Measurements from ENCODE around the gene DRC1. TPM values are rescaled to one million over a fixed set of nuclear protein-coding genes. Genes with fewer than 3 reads are reported as not detected.
"Not testable (repeated sequence)": the region's sequence is repeated elsewhere in the genome, so short reads cannot be mapped to it uniquely, and the experiment has no call there.

DRC1 gene
- total RNA-seq, 1 experiment from 2014 or later, result not detected

- no TSS peak for BruUV-seq (replicated peaks)
- H3K27me3 ChIP-seq (replicated peaks; ENCODE audit: insufficient read depth, low read depth, low read length, poor library complexity), result no peaks in the 10 kb centered on the region
- POLR2A ChIA-PET (ENCODE audit: low non-redundant PET), result no interaction called here
Measured at GRCh38 chr2:26366957-26367356, 34.8 kb upstream of the DRC1 start.

GRCh38 chr2:26369664-26370063, 32.1 kb upstream of the DRC1 start:
- H3K4me3 ChIP-seq (ENCODE audit: low read depth, low read length, poor library complexity, severe bottlenecking); H3K27ac ChIP-seq (ENCODE audit: low read depth, low read length, poor library complexity, severe bottlenecking); H3K4me1 ChIP-seq (ENCODE audit: insufficient read depth, low read length, poor library complexity, severe bottlenecking); H3K9me3 ChIP-seq (ENCODE audit: low read depth, low read length, poor library complexity, severe bottlenecking); BruUV-seq (replicated peaks); DNase-seq (ENCODE audit: low spot score); POLR2A ChIA-PET (ENCODE audit: low non-redundant PET); CTCF ChIA-PET; H3K27me3 ChIP-seq (replicated peaks; ENCODE audit: insufficient read depth, low read depth, low read length, poor library complexity); intact Hi-C loops (cut with micrococcal nuclease; ENCODE audit: unreplicated experiment): not testable (repeated sequence)
- H3K36me3 ChIP-seq (ENCODE audit: insufficient read depth, low read length, poor library complexity, severe bottlenecking), result peaks cover 32% of the 10 kb centered on the region

More at GRCh38 chr2:26366957-26367356, 34.8 kb upstream of the DRC1 start:
- no peak for TF ChIP-seq CTCF (conservative IDR thresholded peaks at IDR 0.05; ENCODE audit: low read depth, low read length)
- no peak for TF ChIP-seq EZH2 (IDR thresholded peaks at IDR 0.05; ENCODE audit: borderline replicate concordance, low read depth, low read length, poor library complexity, severe bottlenecking)
- DNase-seq (ENCODE audit: low spot score), result no peak
- H3K27ac ChIP-seq (ENCODE audit: low read depth, low read length, poor library complexity, severe bottlenecking), result no peak overlapping the region
- H3K4me3 ChIP-seq (ENCODE audit: low read depth, low read length, poor library complexity, severe bottlenecking), result no peak overlapping the region
- H3K4me1 ChIP-seq (ENCODE audit: insufficient read depth, low read length, poor library complexity, severe bottlenecking), result no peaks in the 10 kb centered on the region
- H3K36me3 ChIP-seq (ENCODE audit: insufficient read depth, low read length, poor library complexity, severe bottlenecking), result peaks cover 14% of the 10 kb centered on the region
- CTCF ChIA-PET, result no interaction called here
- intact Hi-C loops (cut with micrococcal nuclease; ENCODE audit: unreplicated experiment), result no loop called here
- no peaks in the 10 kb centered on the region for H3K9me3 ChIP-seq (ENCODE audit: low read depth, low read length, poor library complexity, severe bottlenecking)

GRCh38 chr2:26370909-26371308, 30.8 kb upstream of the DRC1 start:
- H3K27ac ChIP-seq (ENCODE audit: low read depth, low read length, poor library complexity, severe bottlenecking); intact Hi-C loops (cut with micrococcal nuclease; ENCODE audit: unreplicated experiment); H3K9me3 ChIP-seq (ENCODE audit: low read depth, low read length, poor library complexity, severe bottlenecking); H3K27me3 ChIP-seq (replicated peaks; ENCODE audit: insufficient read depth, low read depth, low read length, poor library complexity); DNase-seq (ENCODE audit: low spot score); H3K4me1 ChIP-seq (ENCODE audit: insufficient read depth, low read length, poor library complexity, severe bottlenecking); POLR2A ChIA-PET (ENCODE audit: low non-redundant PET); H3K4me3 ChIP-seq (ENCODE audit: low read depth, low read length, poor library complexity, severe bottlenecking); BruUV-seq (replicated peaks); CTCF ChIA-PET: not testable (repeated sequence)
- H3K36me3 ChIP-seq (ENCODE audit: insufficient read depth, low read length, poor library complexity, severe bottlenecking), result peaks cover 45% of the 10 kb centered on the region

- TF ChIP-seq EZH2 (IDR thresholded peaks at IDR 0.05; ENCODE audit: borderline replicate concordance, low read depth, low read length, poor library complexity, severe bottlenecking), result no peak
- no peak for TF ChIP-seq CTCF (conservative IDR thresholded peaks at IDR 0.05; ENCODE audit: low read depth, low read length)
- CTCF ChIA-PET, result no interaction called here
- Histone ChIP-seq H3K36me3 (ENCODE audit: insufficient read depth, low read length, poor library complexity, severe bottlenecking) (peaks cover 46% of the 10 kb centered on the region), H3K9me3 (ENCODE audit: low read depth, low read length, poor library complexity, severe bottlenecking) (no peaks in the 10 kb centered on the region), H3K27me3 (replicated peaks; ENCODE audit: insufficient read depth, low read depth, low read length, poor library complexity) (no peaks in the 10 kb centered on the region), H3K27ac (ENCODE audit: low read depth, low read length, poor library complexity, severe bottlenecking) (no peak overlapping the region), H3K4me1 (ENCODE audit: insufficient read depth, low read length, poor library complexity, severe bottlenecking) (no peaks in the 10 kb centered on the region), H3K4me3 (ENCODE audit: low read depth, low read length, poor library complexity, severe bottlenecking) (no peak overlapping the region)
- no TSS peak for BruUV-seq (replicated peaks)
- DNase-seq (ENCODE audit: low spot score), result no peak
- intact Hi-C loops (cut with micrococcal nuclease; ENCODE audit: unreplicated experiment), result no loop called here
- POLR2A ChIA-PET (ENCODE audit: low non-redundant PET), result no interaction called here
Measured at GRCh38 chr2:26376799-26377198, 24.9 kb upstream of the DRC1 start.

Measured in A673 (cell line).